Adrenal gland (tissue), 5 donors: Measurements from ENCODE around the gene GPC5.

Experiments used
- CTCF ChIP-seq, 6 experiments: fragments of 450-650 bp in 4 of 6; fragments of 200-600 bp in 2 of 6; sonication (generic) in 1 of 6; IDR thresholded peaks; 1 replicate in 5 of 6; 2 replicates in 1 of 6; pipeline versions ENCODE4 v1.5.1 to v1.8.0; 2016 to 2021; ENCODE audit warnings: antibody characterized with exemption in 6 of 6, mild to moderate bottlenecking in 2 of 6, moderate library complexity in 1 of 6
- POLR2A ChIP-seq, 2 donors: fragments of 450-650 bp; IDR thresholded peaks; one replicate each; pipeline ENCODE4 v1.6.1; 2017; ENCODE audit warnings: antibody characterized with exemption in 2 of 2, mild to moderate bottlenecking in 2 of 2, moderate library complexity in 1 of 2
- donor health status: DM: no; HTN: no; CAD: no.

- TF ChIP-seq POLR2A (IDR thresholded peaks at IDR 0.05) (no peak), CTCF (IDR thresholded peaks at IDR 0.05) (no peak)
Measured at GRCh38 chr13:92682832-92683517, 1284.6 kb downstream of the GPC5 start.
